Anterior cingulate cortex (tissue), 58 donors: ENCODE results near the gene PNPLA7.
"Not testable (repeated sequence)": the region's sequence is repeated elsewhere in the genome, so short reads cannot be mapped to it uniquely, and the experiment has no call there.

Source experiments
- DNase-seq, 58 donors: peaks; one replicate each; lab custom pipeline; 2025; lab: John Stamatoyannopoulos, UW

PNPLA7 gene

GRCh38 chr9:137455359-137455991 lies 94.7 kb downstream of the PNPLA7 start:
- DNase-seq, result no peak

- DNase-seq, result no peak
Measured at GRCh38 chr9:137454597-137455358, 95.4 kb downstream of the PNPLA7 start.

DNA sequence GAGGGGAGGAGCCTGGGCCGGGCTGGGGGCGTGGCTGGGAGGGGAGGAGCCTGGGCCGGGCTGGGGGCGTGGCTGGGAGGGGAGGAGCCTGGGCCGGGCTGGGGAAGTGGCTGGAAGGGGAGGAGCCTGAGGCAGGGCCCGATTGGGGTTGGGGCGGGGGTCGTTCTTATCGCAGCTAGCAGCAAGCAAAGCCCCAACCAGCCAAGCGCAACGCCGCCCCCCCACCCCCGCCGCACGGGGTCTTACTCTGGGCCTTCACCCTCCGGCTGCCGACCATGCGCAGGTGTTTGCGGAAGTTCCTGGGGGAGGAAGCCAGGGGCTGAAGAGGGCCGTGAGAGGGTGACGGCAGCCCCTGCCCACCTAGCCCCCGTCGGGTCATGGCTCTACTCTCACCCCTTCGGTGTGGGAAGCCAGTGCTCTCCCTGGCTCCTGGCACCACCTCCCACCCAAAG lies 96.0 kb downstream of the PNPLA7 start:
- peak in 5 of 58 donors; percentile 23 to 60 (median 42) for DNase-seq

DNA sequence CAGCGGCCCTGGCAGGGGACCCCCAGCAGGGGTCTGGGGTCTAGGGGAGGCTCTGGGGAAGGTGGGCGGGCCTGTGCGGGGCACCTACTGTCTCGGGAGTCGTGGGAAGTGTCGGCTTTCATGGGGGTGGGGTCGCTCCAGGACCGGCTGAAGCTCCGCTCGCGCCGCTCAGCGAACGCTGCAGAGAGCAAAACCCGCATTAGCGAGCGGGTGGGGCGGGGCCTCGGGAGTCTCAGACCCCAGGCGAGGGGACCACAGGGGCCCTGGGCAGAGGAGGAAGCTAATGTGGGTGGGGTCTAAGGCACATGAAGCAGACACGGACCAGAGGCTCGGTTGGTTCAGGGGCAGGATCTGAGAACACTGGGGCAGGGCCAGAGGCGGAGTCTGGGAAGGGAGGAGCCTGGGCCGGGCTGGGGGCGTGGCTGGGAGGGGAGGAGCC lies 96.5 kb downstream of the PNPLA7 start:
- DNase-seq, result peak in 12 of 58 donors; percentile 26 to 60 (median 46)

DNA sequence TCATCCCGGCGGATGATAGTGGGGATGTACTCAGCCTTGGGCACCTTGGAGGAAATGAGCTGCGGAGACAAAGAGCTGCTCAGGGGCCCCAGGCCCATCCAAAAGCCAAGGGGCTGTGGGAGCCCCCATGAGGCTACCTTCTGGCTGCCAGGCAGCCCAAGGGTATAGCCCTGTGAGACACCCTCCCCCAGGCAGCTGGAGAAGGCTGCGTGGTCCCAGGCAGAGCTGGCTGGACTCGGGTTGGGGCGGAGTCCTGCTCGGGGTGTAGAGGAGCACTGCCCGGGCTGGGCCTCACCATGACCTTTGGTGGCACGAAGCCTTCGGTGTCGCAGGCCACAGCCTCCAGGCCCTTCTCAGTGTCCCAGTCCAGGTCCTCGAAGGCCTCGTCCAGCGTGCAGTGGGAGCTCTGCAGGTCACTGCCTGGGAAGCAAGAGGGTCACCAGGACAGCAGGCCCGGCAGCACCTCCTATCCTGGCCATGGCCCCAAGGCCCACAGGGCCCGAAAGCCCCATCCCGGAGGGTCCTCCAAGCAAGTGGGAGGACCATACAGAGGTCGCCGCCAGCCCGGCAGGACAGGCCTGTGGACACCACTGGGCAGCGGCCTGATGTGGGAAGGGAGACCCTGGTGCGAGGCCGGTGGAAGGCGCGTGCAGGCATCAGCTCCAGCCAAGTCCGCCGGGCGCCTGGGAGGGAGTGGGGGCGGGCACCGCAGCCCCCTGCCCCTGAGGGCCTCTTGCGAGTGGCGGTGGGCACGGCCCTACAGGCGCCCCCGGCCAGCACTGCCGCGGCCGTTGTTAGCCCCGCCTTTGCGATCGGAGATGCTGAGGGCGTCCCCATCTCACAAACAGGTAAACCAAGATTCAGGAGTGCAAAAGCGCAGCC lies 97.2 kb downstream of the PNPLA7 start:
- DNase-seq, result no peak

- no peak for DNase-seq
Measured at GRCh38 chr9:137452006-137452760, 98.0 kb downstream of the PNPLA7 start.

DNA sequence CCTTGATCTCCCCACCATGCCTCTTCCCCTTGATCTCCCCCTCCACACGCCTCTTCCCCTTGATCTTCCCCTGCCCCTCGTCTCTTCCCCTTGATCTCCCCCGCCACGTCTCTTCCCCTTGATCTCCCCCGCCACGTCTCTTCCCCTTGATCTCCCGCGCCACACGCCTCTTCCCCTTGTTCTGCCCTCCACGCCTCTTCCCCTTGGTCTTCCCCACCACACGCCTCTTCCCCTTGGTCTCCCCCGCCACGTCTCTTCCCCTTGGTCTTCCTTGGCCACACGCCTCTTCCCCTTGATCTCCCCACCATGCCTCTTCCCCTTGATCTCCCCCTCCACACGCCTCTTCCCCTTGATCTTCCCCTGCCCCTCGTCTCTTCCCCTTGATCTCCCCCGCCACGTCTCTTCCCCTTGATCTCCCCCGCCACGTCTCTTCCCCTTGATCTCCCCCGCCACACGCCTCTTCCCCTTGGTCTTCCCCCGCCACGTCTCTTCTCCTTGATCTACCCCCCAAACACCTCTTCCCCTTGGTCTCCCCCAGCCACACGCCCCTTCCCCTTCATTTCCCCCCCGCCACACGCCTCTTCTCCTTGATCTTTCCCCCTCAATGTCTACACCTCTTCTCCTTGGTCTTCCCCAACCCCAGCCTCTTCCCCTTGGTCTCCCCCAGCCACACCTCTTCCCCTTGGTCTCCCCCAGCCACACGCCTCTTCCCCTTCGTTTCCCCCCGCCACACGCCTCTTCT lies 98.8 kb downstream of the PNPLA7 start:
- not testable (repeated sequence) for DNase-seq

DNA sequence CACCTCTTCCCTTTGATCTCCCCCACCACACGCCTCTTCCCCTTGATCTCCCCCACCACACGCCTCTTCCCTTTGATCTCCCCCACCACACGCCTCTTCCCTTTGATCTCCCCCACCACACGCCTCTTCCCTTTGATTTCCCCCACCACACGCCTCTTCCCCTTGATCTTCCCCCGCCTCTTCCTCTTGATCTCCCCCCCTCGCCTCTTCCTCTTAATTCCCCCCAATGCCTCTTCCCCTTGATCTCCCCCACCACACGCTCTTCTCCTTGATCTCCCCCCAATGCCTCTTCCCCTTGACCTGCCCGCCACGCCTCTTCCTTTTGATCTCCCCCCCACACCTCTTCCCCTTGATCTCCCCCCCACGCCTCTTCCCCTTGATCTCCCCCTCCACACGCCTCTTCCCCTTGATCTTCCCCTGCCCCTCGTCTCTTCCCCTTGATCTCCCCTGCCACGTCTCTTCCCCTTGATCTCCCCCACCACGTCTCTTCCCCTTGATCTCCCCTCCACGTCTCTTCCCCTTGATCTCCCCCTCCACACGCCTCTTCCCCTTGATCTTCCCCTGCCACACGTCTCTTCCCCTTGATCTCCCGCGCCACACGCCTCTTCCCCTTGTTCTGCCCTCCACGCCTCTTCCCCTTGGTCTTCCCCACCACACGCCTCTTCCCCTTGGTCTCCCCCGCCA lies 99.5 kb downstream of the PNPLA7 start:
- not testable (repeated sequence) for DNase-seq

- no peak for DNase-seq
Measured at GRCh38 chr9:137449931-137450538, 100.2 kb downstream of the PNPLA7 start.

- no peak for DNase-seq
Measured at GRCh38 chr9:137449081-137449844, 100.9 kb downstream of the PNPLA7 start.

GRCh38 chr9:137448602-137448962 lies 101.6 kb downstream of the PNPLA7 start:
- no peak for DNase-seq

- peak in 18 of 58 donors; percentile 18 to 70 (median 36) for DNase-seq
Measured at GRCh38 chr9:137447722-137448601, 102.2 kb downstream of the PNPLA7 start.

GRCh38 chr9:137446851-137447471 lies 103.2 kb downstream of the PNPLA7 start:
- DNase-seq, result peak in 3 of 58 donors; percentile 20 to 32 (median 30)

GRCh38 chr9:137445930-137446431 lies 104.2 kb downstream of the PNPLA7 start:
- no peak for DNase-seq

GRCh38 chr9:137445275-137445807 lies 104.9 kb downstream of the PNPLA7 start:
- peak in 45 of 58 donors; percentile 15 to 77 (median 47) for DNase-seq
